Fibroblast of the aortic adventitia (primary cell): ENCODE measurements around the gene DTX3. TPM values are rescaled to one million over a fixed set of nuclear protein-coding genes. Genes with fewer than 3 reads are reported as not detected.
"Not testable (repeated sequence)": the region's sequence is repeated elsewhere in the genome, so short reads cannot be mapped to it uniquely, and the experiment has no call there.

ENCODE experiments used
- DNase-seq: peaks from one replicate; pipeline ENCODE4 v3.0.0-alpha.2; 2010; ENCODE audit warnings: low read depth
- H3K4me3 ChIP-seq: 2 replicates; pipeline ENCODE4 v1.5.1; 2011; ENCODE audit warnings: low read depth, mild to moderate bottlenecking, control low read depth, low read length, moderate library complexity
- total RNA-seq: library from RNA; depleted of rRNA; stranded (reverse); fragments of >200 nt; gene quantifications from 2 replicates; pipeline ENCODE4 v1.2.3, GENCODE V29; 2012; ENCODE audit warnings: low replicate concordance
- TF ChIP-seq, protein P1 (sequence below): IDR thresholded peaks from 2 replicates; pipeline ENCODE4 v1.5.1; 2011; ENCODE audit warnings: mild to moderate bottlenecking, low read length, control low read depth, inconsistent platforms; ENCODE audit not compliant: insufficient read depth

Gene DTX3
- total RNA-seq, 1 donor: 16.9 TPM

DNA sequence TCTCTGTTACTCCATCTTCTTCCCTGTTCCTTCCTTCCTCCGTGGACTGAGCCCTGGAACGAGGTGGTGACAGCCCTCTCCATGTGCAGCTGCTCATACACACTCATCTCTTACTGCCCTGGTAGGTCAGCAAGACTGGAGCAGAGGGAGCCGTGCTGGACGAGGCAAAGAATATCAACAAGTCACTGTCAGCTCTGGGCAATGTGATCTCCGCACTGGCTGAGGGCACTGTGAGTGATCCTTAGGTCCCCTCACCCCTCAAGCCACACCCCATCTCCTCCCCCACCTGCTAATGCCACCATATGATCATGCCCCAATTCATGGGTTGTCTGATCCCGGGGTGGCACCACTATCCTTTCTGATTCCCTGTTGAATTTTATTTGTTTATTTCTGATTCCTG, 35.8 kb upstream of the DTX3 start:
- TF ChIP-seq, protein P1, sequence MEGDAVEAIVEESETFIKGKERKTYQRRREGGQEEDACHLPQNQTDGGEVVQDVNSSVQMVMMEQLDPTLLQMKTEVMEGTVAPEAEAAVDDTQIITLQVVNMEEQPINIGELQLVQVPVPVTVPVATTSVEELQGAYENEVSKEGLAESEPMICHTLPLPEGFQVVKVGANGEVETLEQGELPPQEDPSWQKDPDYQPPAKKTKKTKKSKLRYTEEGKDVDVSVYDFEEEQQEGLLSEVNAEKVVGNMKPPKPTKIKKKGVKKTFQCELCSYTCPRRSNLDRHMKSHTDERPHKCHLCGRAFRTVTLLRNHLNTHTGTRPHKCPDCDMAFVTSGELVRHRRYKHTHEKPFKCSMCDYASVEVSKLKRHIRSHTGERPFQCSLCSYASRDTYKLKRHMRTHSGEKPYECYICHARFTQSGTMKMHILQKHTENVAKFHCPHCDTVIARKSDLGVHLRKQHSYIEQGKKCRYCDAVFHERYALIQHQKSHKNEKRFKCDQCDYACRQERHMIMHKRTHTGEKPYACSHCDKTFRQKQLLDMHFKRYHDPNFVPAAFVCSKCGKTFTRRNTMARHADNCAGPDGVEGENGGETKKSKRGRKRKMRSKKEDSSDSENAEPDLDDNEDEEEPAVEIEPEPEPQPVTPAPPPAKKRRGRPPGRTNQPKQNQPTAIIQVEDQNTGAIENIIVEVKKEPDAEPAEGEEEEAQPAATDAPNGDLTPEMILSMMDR: no peak
- no peak overlapping the region for H3K4me3 ChIP-seq
- DNase-seq: no peak

DNA sequence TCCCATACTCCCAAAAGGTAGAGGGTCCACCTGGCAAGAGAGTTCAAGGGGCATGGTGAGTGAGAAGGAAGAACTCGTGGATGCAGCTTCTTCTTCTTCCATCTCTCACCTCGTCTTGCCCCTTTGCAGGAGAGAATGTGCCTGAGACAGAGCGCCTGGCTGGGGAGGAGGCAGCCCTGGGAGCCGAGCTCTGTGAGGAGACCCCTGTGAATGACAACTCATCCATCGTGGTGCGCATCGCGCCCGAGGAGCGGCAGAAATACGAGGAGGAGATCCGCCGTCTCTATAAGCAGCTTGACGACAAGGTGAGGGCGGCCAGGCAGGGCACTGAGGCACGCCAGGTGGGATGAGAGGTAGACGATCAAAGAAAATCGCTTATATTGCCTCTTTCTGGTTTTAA, 34.8 kb upstream of the DTX3 start:
- TF ChIP-seq, protein P1: no peak
- no peak for DNase-seq

DNA sequence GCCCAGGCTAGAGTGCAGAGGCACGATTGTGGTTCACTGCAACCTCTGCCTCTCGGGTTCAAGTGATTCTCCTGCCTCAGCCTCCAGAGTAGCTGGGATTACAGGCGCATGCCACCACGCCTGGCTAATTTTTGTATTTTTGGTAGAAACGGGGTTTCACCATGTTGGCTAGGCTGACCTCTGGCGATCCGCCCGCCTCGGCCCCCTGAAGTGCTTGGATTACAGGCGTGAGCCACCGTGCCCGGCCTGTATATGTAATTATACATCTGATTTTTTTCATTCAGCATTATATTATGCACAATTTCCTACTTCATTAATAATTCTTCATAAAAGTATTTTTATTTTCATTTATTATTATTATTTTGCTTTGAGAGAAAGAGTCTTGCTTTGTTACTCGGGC, 34.2 kb upstream of the DTX3 start:
- not testable (repeated sequence) for DNase-seq, H3K4me3 ChIP-seq

More for the DNA sequence above, 34.8 kb upstream of the DTX3 start:
- H3K4me3 ChIP-seq: no peak overlapping the region

DNA sequence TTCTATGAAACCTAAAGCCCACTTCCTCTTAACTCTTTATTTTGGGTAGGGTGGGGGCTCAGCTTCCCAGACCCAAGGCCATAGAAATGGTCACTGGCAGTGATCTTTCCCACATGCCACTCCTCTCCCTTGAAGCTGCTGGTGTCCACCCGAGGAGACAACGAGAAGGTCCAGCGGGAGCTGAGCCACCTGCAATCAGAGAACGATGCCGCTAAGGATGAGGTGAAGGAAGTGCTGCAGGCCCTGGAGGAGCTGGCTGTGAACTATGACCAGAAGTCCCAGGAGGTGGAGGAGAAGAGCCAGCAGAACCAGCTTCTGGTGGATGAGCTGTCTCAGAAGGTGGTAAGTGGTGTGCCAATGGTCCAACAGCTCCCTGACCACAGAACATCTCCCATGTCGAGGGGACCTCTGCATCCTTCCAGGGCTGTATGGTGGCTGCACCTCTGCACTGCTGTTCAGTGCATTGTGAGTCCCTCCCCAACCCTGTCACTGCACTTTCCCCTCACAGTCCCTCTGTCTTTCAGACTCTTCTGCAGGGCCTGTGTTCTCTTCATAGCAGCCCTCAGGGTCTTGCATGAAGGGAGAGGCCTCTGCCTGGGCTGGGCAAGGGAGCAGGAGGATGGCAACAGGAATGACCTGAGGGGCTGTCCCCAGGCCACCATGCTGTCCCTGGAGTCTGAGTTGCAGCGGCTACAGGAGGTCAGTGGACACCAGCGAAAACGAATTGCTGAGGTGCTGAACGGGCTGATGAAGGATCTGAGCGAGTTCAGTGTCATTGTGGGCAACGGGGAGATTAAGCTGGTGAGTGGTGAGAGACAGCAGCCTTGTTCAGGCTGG, 32.5 kb upstream of the DTX3 start:
- no peak overlapping the region for H3K4me3 ChIP-seq
- DNase-seq: no peak
- TF ChIP-seq, protein P1: no peak

DNA sequence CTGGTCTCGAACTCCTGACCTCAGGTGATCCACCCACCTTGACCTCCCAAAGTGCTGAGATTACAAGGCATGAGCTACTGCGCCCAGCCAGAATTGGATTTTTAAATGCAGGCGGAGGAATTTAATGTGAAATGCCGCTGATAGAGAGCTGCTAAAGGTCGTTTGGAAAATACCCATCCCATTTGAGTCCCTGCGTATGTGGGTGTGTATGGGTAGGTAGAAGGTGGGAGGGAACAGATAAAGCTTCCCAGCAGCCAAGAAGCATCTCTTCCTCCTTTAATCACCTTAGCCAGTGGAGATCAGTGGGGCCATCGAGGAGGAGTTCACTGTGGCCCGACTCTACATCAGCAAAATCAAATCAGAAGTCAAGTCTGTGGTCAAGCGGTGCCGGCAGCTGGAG, 29.8 kb upstream of the DTX3 start:
- no peak overlapping the region for H3K4me3 ChIP-seq
- TF ChIP-seq, protein P1: no peak
- DNase-seq: no peak

DNA sequence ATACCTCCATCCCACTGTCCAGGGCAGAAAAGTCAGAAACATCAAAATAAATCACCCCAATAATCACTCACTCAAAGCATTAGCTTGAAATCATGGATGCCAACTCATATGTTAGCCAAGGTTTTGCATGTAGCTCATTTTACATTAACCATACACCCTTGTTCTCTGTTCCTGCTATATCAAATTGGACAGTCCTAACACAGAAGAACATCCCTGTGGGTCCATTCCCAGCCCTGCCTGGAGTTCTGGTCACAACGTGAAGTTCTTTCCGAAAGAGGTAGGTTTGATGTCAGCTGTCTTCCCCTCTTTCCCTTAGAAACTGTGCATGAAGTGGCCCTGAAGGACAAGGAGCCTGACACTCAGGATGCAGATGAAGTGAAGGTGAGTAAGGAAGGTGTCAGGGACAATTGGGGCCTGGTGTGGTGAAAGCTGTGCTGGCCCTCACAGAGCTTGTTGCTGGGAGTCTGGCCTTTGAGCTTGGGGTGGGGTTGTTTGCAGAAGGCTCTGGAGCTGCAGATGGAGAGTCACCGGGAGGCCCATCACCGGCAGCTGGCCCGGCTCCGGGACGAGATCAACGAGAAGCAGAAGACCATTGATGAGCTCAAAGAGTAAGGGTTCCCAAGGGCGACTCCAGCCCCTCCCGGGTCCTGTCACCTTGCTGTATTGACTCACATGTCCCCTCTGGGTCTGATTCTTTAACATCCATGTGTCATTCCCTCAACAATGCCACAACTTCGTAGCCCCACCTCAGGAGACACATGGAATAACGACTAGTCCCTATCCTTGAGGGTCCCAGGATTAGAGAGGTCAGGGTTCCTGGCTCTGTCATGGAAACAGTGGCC, 28.6 kb upstream of the DTX3 start:
- TF ChIP-seq, protein P1: no peak
- DNase-seq: no peak

DNA sequence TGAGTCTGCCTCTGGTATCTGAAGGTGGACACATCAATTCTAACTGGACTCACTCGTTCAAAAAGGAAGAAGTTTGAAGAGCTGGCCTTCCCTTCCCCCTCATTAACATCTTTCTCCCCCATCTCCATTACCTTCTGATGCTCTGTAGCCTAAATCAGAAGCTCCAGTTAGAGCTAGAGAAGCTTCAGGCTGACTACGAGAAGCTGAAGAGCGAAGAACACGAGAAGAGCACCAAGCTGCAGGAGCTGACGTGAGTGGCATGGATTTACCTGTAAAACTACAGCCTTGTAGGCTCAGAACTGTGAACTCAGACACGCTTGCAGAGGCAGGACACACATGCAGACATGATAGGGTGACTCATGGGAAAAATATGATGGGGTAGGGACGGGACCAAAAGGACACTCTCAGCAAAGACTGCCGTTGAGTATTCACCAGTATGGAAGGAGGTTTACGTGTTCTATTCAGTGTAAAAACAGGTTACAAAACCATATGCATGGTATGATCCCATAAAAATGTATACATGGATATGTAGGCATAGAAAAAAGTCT, 27.9 kb upstream of the DTX3 start:
- H3K4me3 ChIP-seq: no peak overlapping the region
- DNase-seq: no peak
- TF ChIP-seq, protein P1: no peak

More for the DNA sequence above, 28.6 kb upstream of the DTX3 start:
- no peak overlapping the region for H3K4me3 ChIP-seq
